Loucy (cell line): Measurements from ENCODE around the gene ACOT6.

ENCODE experiments used
- H2AFZ ChIP-seq: fragments of 200-600 bp; sonication (generic); 2 replicates; pipeline ENCODE4 v1.6.0; 2016; ENCODE audit warnings: antibody characterized with exemption, mild to moderate bottlenecking, low read length, moderate library complexity
- H3F3A ChIP-seq: fragments of 200-600 bp; 2 replicates; pipeline ENCODE4 v1.6.0; 2016; ENCODE audit warnings: antibody characterized with exemption, low read depth, mild to moderate bottlenecking
- H3K27me3 ChIP-seq: fragments of 200-600 bp; sonication (generic); 2 replicates; pipeline ENCODE4 v1.6.1; 2014; ENCODE audit warnings: low read length, mild to moderate bottlenecking; ENCODE audit not compliant: insufficient read depth, poor library complexity, severe bottlenecking
- H3K36me3 ChIP-seq: fragments of 200-600 bp; sonication (generic); 2 replicates; pipeline ENCODE4 v1.6.1; 2016; ENCODE audit warnings: low read length; ENCODE audit not compliant: insufficient read depth
- H3K4me1 ChIP-seq: fragments of 200-600 bp; sonication (generic); 2 replicates; pipeline ENCODE4 v1.5.1; 2014; ENCODE audit warnings: low read length, mild to moderate bottlenecking; ENCODE audit not compliant: insufficient read depth, poor library complexity, severe bottlenecking
- H3K4me2 ChIP-seq: fragments of 200-600 bp; sonication (generic); 2 replicates; pipeline ENCODE4 v1.6.0; 2014; ENCODE audit warnings: antibody characterized with exemption, low read length, low read depth, mild to moderate bottlenecking; ENCODE audit not compliant: poor library complexity, severe bottlenecking
- H3K4me3 ChIP-seq: fragments of 200-600 bp; sonication (generic); 2 replicates; pipeline ENCODE4 v1.5.1; 2014; ENCODE audit warnings: low read length, mild to moderate bottlenecking, mixed read lengths; ENCODE audit not compliant: poor library complexity, severe bottlenecking
- H3K79me2 ChIP-seq: fragments of 200-600 bp; sonication (generic); 2 replicates; pipeline ENCODE4 v1.6.1; 2014; ENCODE audit warnings: low read length; ENCODE audit not compliant: insufficient read depth
- H3K9ac ChIP-seq: fragments of 200-600 bp; sonication (generic); 2 replicates; pipeline ENCODE4 v1.6.0; 2014; ENCODE audit warnings: mild to moderate bottlenecking, low read depth, low read length, moderate library complexity; ENCODE audit not compliant: poor library complexity, severe bottlenecking
- H3K9me2 ChIP-seq: fragments of 200-600 bp; sonication (generic); replicated peaks from 2 replicates; pipeline ENCODE4 v1.6.1; 2016; ENCODE audit warnings: low read depth, low read length, mixed read lengths
- H3K9me3 ChIP-seq: fragments of 200-600 bp; sonication (generic); 2 replicates; pipeline ENCODE4 v1.6.1; 2014; ENCODE audit warnings: mild to moderate bottlenecking, antibody characterized with exemption, low read length, low read depth; ENCODE audit not compliant: insufficient read depth
- H4K20me1 ChIP-seq: fragments of 200-600 bp; sonication (generic); 2 replicates; pipeline ENCODE4 v1.6.0; 2014; ENCODE audit warnings: antibody characterized with exemption, low read length, mild to moderate bottlenecking; ENCODE audit not compliant: insufficient read depth, poor library complexity, severe bottlenecking
- CTCF ChIP-seq: fragments of 200-600 bp; sonication (generic); conservative IDR thresholded peaks from 2 replicates; pipeline ENCODE4 v1.5.1; 2014; ENCODE audit warnings: mild to moderate bottlenecking, antibody characterized with exemption, low read length
- EZH2phosphoT487 ChIP-seq: fragments of 200-600 bp; IDR thresholded peaks from 2 replicates; pipeline ENCODE4 v1.6.1; 2018; ENCODE audit warnings: antibody characterized with exemption, mild to moderate bottlenecking, moderate library complexity, borderline replicate concordance

The ACOT6 gene

GRCh38 chr14:73665130-73665529 is 52.8 kb downstream of the ACOT6 start:
- Histone ChIP-seq H3K9ac (no peak overlapping the region), H3K36me3 (no peaks in the 10 kb centered on the region), H3K4me2 (no peak overlapping the region), H4K20me1 (no peaks in the 10 kb centered on the region), H3K4me3 (no peak overlapping the region), H3K4me1 (no peaks in the 10 kb centered on the region), H3K9me3 (no peaks in the 10 kb centered on the region), H3K79me2 (no peaks in the 10 kb centered on the region), H3K9me2 (no peaks in the 10 kb centered on the region), H2AFZ (no peak overlapping the region), H3K27me3 (no peaks in the 10 kb centered on the region), H3F3A (no peaks in the 10 kb centered on the region)
- TF ChIP-seq CTCF (no peak), EZH2phosphoT487 (no peak)

- Histone ChIP-seq H3K36me3 (no peaks in the 10 kb centered on the region), H3K4me3 (no peak overlapping the region), H3K9ac (no peak overlapping the region), H4K20me1 (no peaks in the 10 kb centered on the region), H3F3A (no peaks in the 10 kb centered on the region), H3K27me3 (no peaks in the 10 kb centered on the region), H3K4me1 (no peaks in the 10 kb centered on the region), H3K9me3 (no peaks in the 10 kb centered on the region), H3K4me2 (no peak overlapping the region), H2AFZ (no peak overlapping the region), H3K9me2 (no peaks in the 10 kb centered on the region), H3K79me2 (no peaks in the 10 kb centered on the region)
- no peak for TF ChIP-seq EZH2phosphoT487
Measured at GRCh38 chr14:73666583-73666982, 54.3 kb downstream of the ACOT6 start.

GRCh38 chr14:73667854-73668253 is 55.5 kb downstream of the ACOT6 start:
- no peaks in the 10 kb centered on the region for H3K9me2 ChIP-seq
- H3K79me2 ChIP-seq = no peaks in the 10 kb centered on the region
- no peaks in the 10 kb centered on the region for H3K27me3 ChIP-seq
- no peaks in the 10 kb centered on the region for H3K9me3 ChIP-seq
- H4K20me1 ChIP-seq = no peaks in the 10 kb centered on the region
- H3K9ac ChIP-seq = no peak overlapping the region
- no peak overlapping the region for H3K4me3 ChIP-seq
- H3K36me3 ChIP-seq = no peaks in the 10 kb centered on the region
- no peaks in the 10 kb centered on the region for H3K4me1 ChIP-seq
- no peak overlapping the region for H3K4me2 ChIP-seq
- no peaks in the 10 kb centered on the region for H3F3A ChIP-seq
- H2AFZ ChIP-seq = no peak overlapping the region
- TF ChIP-seq CTCF (no peak), EZH2phosphoT487 (no peak)
